ENCODE results near the gene CACNB4.

DNA sequence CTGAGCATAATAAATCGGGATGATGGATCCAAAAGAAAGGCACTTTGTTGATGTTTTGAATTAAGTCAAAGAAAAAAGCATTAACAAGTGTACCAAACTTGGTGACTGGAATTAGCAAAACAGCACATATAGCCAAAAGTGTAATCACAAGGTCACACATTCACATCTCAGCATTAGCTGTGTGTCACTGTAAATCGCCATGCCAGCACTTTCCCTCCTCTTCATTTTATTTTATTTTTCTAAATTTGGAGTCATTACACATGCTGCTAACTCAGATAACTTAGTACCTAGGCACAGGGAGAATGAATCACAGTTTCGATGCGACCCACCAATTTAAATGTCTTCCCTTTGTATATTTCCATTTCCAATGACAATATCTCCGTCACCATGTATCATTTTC, 111.4 kb downstream of the CACNB4 start:
- TF ChIP-seq YY1 (IDR thresholded peaks at IDR 0.05; ENCODE audit: insufficient read depth, insufficient read length) (no peak), ZNF274 (IDR thresholded peaks at IDR 0.05; ENCODE audit: low read depth, low read length) (no peak)
